ENCODE results near the gene BAHD1. TPM values are rescaled to one million over a fixed set of nuclear protein-coding genes. Genes with fewer than 3 reads are reported as not detected.

BAHD1 gene
- total and polyA plus RNA-seq, 2 donors (not counting 1 experiment from before 2014, with no cell fraction given), result 3.3 to 5.6 TPM

DNA sequence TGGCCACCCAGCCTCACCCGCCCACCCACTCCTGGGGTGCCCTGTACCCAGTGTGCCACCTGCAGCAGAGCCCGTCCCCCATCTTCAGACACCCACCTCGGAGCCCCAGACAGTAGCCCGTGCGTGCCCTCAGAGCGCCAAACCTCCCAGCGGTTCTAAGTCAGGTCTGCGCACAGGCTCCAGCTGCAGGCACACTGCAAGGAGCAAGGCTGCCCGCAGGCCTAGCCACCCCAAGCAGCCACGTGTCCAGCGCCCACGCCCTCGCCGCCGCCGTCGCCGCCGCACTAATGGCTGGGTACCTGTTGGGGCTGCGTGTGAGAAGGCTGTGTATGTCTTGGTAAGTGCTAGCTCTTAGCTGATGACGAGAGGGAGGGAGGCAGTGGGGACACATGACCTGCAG lies 21.2 kb downstream of the BAHD1 start:
- H3K36me3 ChIP-seq (ENCODE audit: control insufficient read depth, insufficient read depth, low read length), result peaks cover 7% of the 10 kb centered on the region
- no peaks in the 10 kb centered on the region for H3K9me3 ChIP-seq (ENCODE audit: control insufficient read depth, insufficient read depth, low read depth, low read length)
- no peak overlapping the region for H3K27ac ChIP-seq (ENCODE audit: insufficient read depth, low read length)
- no peak overlapping the region for H2AFZ ChIP-seq (ENCODE audit: low read length)
- no peak overlapping the region for H3K4me3 ChIP-seq (replicated peaks in 1 of 4; ENCODE audit: control extremely low read depth in 1 of 4, insufficient read depth in 1 of 4, low read depth in 3 of 4, low read length in 4 of 4)
- H3K4me2 ChIP-seq (ENCODE audit: extremely low read depth, insufficient read depth, low read length), result no peak overlapping the region
- TF ChIP-seq, protein P1, sequence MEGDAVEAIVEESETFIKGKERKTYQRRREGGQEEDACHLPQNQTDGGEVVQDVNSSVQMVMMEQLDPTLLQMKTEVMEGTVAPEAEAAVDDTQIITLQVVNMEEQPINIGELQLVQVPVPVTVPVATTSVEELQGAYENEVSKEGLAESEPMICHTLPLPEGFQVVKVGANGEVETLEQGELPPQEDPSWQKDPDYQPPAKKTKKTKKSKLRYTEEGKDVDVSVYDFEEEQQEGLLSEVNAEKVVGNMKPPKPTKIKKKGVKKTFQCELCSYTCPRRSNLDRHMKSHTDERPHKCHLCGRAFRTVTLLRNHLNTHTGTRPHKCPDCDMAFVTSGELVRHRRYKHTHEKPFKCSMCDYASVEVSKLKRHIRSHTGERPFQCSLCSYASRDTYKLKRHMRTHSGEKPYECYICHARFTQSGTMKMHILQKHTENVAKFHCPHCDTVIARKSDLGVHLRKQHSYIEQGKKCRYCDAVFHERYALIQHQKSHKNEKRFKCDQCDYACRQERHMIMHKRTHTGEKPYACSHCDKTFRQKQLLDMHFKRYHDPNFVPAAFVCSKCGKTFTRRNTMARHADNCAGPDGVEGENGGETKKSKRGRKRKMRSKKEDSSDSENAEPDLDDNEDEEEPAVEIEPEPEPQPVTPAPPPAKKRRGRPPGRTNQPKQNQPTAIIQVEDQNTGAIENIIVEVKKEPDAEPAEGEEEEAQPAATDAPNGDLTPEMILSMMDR (conservative IDR thresholded peaks at IDR 0.05 in 1 of 2, IDR thresholded peaks at IDR 0.05 in 1 of 2; ENCODE audit: low read depth in 1 of 2, low read length in 2 of 2), result no peak
- TF ChIP-seq EZH2 (IDR thresholded peaks at IDR 0.05; ENCODE audit: low read length, missing control alignments), result no peak
- no peaks in the 10 kb centered on the region for H3K4me1 ChIP-seq (ENCODE audit: control insufficient read depth, extremely low read depth, insufficient read depth, low read length)
- DNase-seq (ENCODE audit: low read depth in 2 of 2), result no peak
- no peak overlapping the region for H3K9ac ChIP-seq (ENCODE audit: insufficient read depth, low read length)
- no peaks in the 10 kb centered on the region for H3K79me2 ChIP-seq (ENCODE audit: control insufficient read depth, insufficient read depth, low read length)
- H4K20me1 ChIP-seq (ENCODE audit: control insufficient read depth, extremely low read depth, insufficient read depth, low read length), result no peaks in the 10 kb centered on the region
- no peaks in the 10 kb centered on the region for H3K27me3 ChIP-seq (ENCODE audit: control insufficient read depth, insufficient read depth, low read length)

GRCh38 chr15:40463279-40463678 lies 22.5 kb downstream of the BAHD1 start:
- peaks cover 7% of the 10 kb centered on the region for H3K36me3 ChIP-seq (ENCODE audit: control insufficient read depth, insufficient read depth, low read length)
- no peaks in the 10 kb centered on the region for H3K79me2 ChIP-seq (ENCODE audit: control insufficient read depth, insufficient read depth, low read length)

GRCh38 chr15:40463886-40464545 lies 23.3 kb downstream of the BAHD1 start:
- Histone ChIP-seq H3K36me3 (ENCODE audit: control insufficient read depth, insufficient read depth, low read length) (peaks cover 3% of the 10 kb centered on the region), H4K20me1 (ENCODE audit: control insufficient read depth, extremely low read depth, insufficient read depth, low read length) (no peaks in the 10 kb centered on the region), H3K9me3 (ENCODE audit: control insufficient read depth, insufficient read depth, low read depth, low read length) (no peaks in the 10 kb centered on the region), H3K9ac (ENCODE audit: insufficient read depth, low read length) (no peak overlapping the region), H3K27me3 (ENCODE audit: control insufficient read depth, insufficient read depth, low read length) (no peaks in the 10 kb centered on the region), H3K27ac (ENCODE audit: insufficient read depth, low read length) (no peak overlapping the region), H3K4me3 (replicated peaks in 1 of 4; ENCODE audit: control extremely low read depth in 1 of 4, insufficient read depth in 1 of 4, low read depth in 3 of 4, low read length in 4 of 4) (no peak overlapping the region), H3K4me1 (ENCODE audit: control insufficient read depth, extremely low read depth, insufficient read depth, low read length) (no peaks in the 10 kb centered on the region), H2AFZ (ENCODE audit: low read length) (no peak overlapping the region), H3K4me2 (ENCODE audit: extremely low read depth, insufficient read depth, low read length) (no peak overlapping the region), H3K79me2 (ENCODE audit: control insufficient read depth, insufficient read depth, low read length) (no peaks in the 10 kb centered on the region)
- DNase-seq (ENCODE audit: low read depth in 2 of 2), result no peak
- TF ChIP-seq, protein P1 (conservative IDR thresholded peaks at IDR 0.05 in 1 of 2, IDR thresholded peaks at IDR 0.05 in 1 of 2; ENCODE audit: low read depth in 1 of 2, low read length in 2 of 2), result no peak
- TF ChIP-seq EZH2 (IDR thresholded peaks at IDR 0.05; ENCODE audit: low read length, missing control alignments), result no peak

More at GRCh38 chr15:40463279-40463678, 22.5 kb downstream of the BAHD1 start:
- Histone ChIP-seq H3K4me1 (ENCODE audit: control insufficient read depth, extremely low read depth, insufficient read depth, low read length) (no peaks in the 10 kb centered on the region), H3K9ac (ENCODE audit: insufficient read depth, low read length) (no peak overlapping the region), H3K4me2 (ENCODE audit: extremely low read depth, insufficient read depth, low read length) (no peak overlapping the region), H4K20me1 (ENCODE audit: control insufficient read depth, extremely low read depth, insufficient read depth, low read length) (no peaks in the 10 kb centered on the region), H3K9me3 (ENCODE audit: control insufficient read depth, insufficient read depth, low read depth, low read length) (no peaks in the 10 kb centered on the region), H2AFZ (ENCODE audit: low read length) (no peak overlapping the region), H3K27ac (ENCODE audit: insufficient read depth, low read length) (no peak overlapping the region), H3K27me3 (ENCODE audit: control insufficient read depth, insufficient read depth, low read length) (no peaks in the 10 kb centered on the region), H3K4me3 (replicated peaks in 1 of 4; ENCODE audit: control extremely low read depth in 1 of 4, insufficient read depth in 1 of 4, low read depth in 3 of 4, low read length in 4 of 4) (no peak overlapping the region)
- DNase-seq (ENCODE audit: low read depth in 2 of 2), result no peak
- TF ChIP-seq EZH2 (IDR thresholded peaks at IDR 0.05; ENCODE audit: low read length, missing control alignments), result no peak
- TF ChIP-seq, protein P1 (conservative IDR thresholded peaks at IDR 0.05 in 1 of 2, IDR thresholded peaks at IDR 0.05 in 1 of 2; ENCODE audit: low read depth in 1 of 2, low read length in 2 of 2), result no peak

All from fibroblast of lung (primary cell).